GM19463 (cell line): ENCODE results near the gene FBXW8.

Experiments
- ATAC-seq: cut with Tn5 transposase; IDR thresholded peaks from one replicate; pipeline ENCODE4 v1.9.1; 2021; ENCODE audit warnings: mild to moderate bottlenecking, moderate library complexity; ENCODE audit not compliant: unreplicated experiment

Gene FBXW8

DNA sequence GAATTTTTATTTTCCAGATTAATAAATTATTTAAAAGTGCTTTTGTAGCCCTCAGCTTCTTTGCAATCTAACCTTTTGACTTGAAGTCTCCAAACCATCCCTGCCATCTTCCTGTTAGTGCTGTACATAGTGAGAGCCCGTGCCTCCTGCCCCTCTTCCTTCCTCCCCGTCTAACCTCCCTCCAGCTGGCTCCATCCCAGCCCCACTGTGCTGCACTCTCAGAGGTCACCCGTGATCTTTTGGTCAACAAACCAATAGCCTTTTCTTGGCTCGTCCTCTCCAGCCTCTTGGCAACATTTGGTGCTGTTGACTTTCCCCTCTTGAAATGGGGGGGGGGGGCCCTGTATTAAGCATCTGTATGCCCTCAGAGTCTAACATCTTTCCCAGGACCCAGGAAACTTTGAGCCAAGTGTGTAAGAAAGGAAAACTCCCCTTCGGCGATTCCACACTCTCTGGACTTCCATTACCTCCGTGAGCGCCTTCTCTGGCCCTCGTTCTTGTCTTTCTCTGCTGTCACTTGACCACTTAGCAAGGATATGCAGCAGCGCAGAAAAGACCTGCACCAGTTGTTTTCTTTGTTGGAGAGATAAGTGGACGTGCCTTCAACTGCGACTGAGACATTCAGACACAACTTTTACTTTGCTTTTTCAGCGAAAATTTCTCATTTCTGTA, 44.1 kb downstream of the FBXW8 start:
- no peak for ATAC-seq

DNA sequence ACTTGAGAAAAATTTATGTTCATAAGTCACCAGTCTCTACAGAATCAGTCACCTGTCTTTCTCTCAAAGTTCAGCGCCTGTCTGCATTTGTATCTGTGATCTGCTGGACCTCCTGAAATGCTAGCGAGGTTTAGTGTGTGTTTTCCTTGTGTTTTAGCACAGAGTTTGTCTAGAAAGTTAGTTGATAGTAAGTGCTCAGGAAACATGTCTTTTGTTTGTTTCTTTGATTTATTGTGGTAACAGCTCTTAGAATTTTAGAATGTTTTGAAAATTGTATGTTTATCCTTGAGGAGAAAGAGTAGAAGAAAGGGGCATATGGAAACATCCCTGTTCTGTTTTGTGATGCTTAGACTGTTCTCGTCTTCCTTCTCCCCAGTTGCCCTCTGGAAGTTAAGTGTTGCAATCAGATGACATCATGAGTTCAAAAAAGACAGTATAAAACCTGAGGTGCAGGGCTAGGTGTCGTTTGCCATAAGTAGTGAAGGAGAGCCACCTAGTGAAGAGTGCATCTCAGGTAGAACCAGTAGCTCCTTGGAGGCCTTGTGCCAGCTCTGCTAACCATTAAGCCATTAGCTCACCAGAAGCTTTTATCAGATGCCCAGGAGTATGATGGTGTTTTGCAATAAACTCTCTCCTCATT, 44.8 kb downstream of the FBXW8 start:
- ATAC-seq, result no peak

DNA sequence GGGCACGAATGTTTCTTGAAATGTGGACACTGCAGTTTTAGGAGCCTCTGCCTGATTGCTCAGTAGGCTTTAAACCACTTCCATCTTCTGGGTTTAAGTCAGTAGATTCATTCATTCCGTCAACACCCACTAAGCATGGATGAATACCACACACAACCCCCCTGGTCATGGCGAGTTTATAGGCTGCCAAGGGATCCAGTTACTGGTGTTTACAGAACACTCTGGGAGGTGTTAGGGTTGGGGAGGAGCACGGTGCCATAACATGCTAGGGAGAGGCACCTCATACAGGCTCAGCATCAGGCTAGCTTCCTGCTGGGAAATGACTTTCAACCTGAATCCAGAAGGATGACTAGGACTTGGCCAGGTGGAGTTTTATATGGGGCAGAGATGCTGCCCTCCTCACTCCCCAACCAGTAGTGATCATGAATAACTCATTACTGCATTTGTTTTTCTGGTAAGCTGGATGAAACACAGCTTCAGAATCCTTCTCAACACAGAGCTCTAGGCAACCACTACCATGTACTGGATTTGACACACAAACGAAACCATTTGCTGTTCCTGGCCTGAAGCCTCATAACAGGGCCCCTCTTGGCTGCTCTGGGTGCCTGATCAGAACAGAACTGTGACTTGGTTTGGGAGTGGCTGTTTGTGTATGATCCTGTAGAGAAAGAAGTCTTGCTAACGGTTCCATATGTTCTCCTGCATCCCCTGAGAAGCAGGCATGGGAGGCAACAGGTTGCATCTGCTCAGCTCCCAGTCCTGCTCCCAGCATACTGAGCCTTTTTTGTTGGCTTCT, 47.9 kb downstream of the FBXW8 start:
- no peak for ATAC-seq

DNA sequence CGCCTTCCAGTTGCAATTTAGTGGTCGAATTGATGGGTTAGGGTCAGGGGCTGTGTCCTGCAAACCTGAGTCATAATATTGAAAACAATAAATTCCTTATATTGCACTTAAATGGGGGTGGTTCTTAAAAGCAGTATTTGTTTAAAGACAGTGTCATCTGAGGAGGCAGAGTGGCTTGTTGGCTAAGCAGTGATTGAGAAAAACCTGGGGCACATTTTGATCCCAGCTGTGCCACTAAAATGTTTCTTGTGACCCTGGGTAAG, 48.4 kb downstream of the FBXW8 start:
- ATAC-seq, result no peak

DNA sequence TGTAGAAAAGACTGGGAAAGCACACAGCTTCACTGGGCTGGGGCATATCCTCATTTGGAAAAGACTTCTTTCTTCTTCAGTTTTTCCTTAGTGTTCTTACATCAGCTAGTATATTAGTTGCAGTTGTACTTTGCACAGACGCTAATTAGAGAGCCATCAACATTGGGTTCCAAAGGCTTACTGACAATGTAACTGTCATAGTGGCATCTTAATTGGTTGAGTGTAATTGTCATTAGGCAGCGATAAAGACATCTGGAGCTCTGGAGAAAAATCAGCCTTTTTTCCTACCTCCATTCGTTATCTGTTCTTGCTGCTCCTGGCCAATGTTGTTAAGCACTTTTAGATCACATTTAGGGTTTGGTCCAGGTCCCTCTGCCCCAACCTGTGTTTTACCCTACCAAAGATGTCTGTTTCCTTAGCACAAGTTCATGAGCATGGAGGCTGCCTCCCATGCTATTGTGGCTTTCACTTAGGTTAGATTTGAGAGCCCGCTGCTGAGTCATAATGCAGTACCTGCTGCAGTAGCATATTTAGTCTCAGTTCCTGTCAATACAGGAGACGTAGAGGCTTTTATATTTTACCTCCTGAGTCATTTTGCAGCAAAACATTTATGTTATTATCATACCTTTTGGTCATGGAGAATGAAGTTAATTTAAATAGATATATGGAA, 49.2 kb downstream of the FBXW8 start:
- ATAC-seq, result peak; percentile 99

DNA sequence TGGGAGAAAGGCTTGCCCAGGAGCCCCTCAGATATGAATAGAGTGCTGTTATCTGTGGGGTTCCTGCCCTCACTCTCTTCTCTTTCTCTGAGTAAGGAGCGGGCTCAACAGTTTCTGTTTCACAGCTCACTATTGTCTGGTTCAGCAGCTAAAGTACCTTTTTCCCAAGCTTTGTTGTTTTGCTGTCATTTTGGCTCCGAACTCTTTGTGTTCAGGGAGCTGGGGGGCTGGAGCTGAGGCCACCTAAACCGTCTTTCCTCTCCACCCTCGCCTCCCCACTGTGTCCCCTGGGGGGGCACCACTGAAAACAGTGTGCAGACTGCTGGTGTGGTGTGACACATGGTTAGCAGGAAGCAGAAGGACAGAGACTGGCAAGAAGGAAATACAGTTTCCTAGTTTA, 51.4 kb downstream of the FBXW8 start:
- ATAC-seq, result no peak

DNA sequence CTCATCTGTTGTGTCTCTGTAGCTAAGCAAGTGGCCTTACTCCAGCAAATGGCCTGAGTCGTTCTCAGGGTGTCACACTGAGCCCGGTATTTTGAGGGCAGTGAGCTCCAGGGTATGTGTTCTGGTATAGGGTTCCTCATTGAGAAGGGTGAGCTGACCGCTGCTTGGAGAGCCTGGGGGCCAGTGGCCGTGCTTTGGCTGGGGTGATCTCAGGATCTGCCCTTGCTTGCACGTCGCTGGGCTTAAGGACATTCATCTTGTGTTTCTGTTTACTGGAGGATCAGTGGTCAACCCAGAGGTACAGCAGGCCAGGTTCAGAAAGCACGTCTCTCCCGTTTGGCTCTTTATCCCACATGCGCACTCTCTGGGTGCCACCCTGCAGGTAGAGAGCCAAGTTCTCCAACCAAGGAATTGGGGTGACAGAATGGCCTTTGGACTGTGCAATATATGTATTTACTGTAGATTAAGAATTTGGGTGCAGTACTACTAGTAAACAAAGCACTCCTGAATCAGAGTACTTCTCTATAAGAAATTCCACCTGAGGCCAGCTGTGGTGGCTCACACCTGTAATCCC, 52.1 kb downstream of the FBXW8 start:
- no peak for ATAC-seq

DNA sequence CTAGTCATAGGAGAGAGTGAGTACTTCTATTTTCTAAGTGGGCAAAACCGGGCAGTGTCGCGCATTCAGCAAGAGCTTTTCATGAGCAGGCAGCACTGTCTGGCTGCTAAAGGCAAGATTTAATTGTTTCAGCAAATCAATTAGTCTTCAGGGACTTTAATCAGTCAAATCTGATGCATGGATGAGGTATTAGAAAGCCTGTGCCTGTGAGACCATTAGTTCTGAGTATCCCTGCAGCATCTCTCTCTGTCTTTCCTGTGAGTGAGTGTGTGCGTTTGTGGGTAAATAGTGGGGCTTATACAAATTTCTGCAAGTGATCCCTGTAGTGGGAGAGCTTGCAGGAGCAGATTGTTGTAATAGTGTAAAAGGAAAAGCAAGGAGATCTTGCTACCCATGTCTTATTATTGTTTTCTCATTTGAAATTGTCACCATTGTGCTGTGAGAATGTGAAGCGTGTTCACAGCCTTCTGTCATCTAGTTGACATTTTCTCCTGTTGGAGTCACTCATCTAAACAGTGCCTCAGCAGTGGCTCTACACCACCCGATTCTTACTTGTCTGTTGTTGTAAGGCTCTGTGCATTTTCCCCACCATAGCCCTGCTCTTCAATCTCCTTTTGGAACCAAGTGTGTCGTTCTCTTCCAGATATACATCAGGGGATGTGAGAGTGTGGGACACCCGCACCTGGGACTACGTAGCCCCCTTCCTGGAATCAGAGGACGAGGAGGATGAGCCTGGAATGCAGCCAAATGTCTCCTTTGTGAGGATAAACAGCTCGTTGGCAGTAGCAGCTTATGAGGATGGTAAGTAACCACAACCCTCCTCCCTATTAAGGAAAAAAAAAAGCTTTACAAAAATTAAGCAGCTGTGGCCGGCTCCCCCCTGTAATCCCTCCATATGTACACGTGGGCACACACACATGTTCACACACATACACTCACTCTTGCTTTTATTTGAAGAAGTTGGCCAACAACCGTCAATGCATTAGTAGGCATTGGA, 53.6 kb downstream of the FBXW8 start:
- no peak for ATAC-seq

DNA sequence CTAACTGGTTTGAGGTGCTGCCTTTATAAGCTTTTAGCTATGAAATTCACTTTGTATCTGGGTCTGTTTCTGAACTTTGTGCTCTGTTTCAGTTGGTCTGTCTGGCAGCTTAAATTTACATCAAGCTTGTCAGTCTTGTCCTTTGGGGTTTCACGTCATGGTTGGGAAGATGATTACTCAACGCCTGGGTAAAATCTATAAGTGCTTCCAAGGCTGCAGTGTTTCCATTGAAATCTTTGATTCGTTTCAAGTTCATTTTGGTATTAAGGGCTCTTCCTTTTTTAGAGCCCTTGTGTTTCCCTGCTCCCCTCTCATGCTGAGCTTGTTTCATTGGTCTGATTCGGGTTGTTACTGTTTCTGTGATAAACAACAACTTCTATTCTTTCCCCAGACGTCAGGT, 58.2 kb downstream of the FBXW8 start:
- no peak for ATAC-seq

DNA sequence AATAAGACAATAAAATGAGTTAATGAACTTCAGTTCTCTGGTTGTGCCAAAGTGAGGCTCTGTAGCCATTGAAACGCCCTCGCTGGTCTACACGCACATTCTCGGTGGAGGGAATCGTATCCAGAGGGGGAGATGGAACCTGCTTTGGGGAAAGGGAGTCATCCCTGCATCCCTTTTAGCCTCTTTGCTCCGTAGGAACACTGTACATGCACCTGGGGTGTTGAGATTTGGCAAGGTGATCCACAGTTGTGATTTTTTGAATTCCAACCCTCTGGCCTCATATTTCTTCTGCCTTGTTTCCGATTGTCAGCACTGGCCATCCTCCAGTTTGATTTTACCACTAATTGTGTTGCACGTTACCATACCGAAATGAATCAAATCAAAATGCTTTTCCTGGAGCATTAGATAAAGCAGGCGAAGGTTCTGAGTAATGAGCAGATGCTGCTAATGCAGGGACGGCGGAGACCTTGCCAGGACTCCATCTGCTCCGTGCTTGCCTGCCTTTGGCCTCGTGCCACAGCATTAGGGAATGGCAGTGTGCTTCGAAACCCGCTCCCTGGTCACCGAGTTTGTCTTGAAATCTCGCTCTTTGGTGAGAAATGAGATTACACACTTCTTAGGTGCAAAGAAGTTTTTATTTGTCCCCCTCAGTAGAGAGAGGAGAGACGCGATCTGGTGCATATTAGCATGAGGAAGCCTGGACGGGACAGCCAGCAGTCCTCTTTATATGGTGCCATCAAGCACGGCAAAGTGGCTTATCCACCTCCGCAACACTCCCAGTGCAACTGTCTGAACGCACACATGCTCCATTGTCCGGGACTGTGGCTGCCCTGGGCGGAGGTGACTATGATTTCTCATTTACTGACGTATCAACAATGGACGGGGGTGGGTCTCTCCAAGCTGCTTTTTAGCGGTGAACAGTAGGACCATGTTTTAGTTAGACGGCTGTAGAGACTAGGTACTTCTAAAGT, 59.1 kb downstream of the FBXW8 start:
- no peak for ATAC-seq

DNA sequence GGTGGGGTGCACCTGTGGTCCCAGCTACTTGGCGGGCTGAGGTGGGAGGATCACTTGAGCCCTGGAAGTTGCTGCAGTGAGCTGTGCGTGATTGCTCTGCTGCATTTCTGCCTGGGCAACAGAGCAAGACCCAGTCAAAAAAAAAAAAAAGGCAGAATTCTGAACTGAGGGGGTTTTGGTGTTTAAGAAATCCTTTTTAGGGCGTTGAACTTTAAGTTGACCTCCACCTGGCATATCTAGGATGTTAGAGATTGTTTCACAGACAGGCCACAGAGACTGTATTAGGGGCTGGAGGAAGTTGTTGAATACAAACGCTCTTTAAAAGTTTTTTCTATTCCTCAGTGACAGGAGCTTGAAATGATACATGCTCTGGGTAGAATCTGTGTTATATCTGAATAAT, 60.5 kb downstream of the FBXW8 start:
- ATAC-seq, result no peak

DNA sequence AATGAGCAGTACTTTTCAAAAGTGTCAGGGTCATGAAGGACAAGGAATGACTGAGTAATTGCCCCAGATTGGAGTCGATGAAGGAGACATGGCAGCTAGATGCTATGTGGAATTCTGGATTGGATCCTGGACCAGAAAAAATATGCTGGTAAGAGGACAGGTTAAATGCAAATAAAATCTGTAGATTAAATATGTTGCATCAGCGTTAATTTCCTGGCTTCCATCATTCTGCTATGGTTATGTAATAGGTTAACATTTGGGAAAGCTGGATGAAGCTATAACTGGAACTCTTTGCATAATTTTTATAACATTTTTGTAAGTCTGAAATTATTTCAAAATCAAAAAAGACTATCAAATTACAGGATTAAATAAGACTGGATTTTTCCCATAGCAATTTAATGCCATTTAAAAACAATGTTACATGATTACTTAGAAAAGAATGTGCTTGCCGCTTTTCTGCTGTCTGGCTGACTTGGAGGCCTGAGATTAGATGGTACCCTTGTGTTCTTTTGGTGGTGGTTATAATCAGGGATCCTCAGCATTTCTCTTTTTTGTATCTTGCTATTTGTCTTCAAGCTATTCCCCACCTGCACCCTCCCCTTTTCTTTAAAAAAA, 65.1 kb downstream of the FBXW8 start:
- no peak for ATAC-seq

DNA sequence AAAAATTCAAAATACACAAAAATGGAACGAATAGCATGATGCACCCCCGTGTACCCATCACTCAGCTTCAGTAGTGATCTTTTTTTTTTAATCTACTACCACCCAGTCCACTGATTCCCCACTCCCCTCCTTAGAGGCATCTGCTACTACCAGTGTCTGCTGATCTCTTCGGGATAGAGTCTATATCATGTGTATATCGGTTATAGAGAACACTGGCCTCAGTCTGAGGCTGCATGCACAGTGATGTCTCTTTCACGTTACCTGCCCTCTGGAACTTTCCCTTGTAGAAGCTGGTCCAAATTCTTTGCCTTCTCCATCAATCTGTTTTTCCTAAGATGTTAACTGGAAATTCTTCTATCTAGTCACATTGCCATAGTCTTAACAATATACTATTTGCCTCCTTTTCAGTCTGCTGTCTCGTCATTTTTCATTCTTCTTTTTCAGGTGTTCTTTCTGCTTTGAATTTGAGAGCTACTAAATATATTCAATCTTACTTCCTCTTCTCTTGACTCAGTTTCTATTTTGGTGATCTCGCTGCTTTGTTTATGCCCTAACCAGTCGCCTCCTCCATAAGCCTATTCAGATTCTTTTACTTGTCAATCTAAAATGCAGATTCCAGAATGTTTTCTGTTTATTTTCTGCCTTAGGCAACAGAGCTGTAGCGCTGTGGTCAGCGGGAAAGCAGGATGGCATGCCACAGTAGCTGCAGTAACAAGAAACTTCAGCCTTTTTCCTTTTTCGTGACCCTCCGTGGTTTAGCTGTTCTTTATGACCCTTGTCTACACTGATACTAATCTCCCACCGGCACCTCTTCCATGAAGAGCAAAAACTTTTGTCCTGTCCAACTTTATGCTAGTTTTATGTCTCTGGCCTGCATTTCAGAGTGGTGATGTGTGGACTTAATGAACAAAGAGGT, 67.0 kb downstream of the FBXW8 start:
- no peak for ATAC-seq

DNA sequence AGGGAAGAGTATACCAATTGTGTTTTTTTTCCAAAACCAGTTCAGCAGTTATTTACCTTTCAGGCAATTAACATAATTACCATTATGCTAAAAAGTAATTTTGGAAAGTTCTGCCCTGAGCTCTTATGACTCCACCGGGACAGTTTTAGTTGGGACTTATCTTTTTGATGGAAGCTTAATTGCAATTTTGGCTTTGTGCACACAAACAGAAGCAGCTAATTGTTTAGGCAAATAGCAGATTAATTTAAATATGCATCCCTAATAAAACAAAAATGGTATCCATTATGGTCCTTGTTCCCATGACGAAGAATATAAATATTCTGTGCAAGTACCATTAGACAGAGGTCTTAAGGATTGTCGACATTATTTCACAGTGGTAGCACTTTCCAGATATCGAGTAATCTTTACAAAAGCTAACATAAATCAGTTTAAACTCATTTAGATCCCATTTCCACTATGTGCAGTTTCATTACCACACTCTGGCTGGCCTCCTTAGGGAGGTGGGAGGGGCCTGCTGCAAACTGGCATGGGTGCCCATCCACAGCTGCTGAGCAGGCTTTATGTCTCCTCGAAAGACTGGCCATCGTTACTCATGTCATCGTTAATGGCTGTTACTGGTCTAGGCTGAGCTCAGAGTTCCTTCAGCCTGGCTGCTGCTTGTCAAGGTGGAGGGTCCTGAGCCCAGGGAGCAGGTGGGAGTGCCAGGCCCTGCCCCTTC, 68.2 kb downstream of the FBXW8 start:
- ATAC-seq, result no peak

DNA sequence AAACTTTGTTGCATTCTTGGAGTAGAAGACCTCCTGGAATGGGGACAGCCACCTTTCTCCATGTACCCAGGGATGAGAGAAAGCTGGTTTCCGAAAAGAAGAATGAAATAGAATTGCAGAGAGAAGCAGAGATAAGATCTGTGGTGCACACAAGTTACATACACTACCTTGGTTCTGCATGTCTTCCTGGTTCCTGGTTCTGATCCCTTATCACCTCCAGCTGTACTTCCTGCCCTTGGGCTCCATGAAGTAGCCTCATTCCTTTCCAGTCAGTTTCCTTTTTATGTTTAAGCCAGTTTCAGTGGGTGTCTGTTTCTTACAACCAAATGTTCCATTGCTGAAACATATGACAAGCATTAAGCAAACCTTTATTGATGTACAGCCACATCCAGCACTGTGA, 69.3 kb downstream of the FBXW8 start:
- no peak for ATAC-seq

DNA sequence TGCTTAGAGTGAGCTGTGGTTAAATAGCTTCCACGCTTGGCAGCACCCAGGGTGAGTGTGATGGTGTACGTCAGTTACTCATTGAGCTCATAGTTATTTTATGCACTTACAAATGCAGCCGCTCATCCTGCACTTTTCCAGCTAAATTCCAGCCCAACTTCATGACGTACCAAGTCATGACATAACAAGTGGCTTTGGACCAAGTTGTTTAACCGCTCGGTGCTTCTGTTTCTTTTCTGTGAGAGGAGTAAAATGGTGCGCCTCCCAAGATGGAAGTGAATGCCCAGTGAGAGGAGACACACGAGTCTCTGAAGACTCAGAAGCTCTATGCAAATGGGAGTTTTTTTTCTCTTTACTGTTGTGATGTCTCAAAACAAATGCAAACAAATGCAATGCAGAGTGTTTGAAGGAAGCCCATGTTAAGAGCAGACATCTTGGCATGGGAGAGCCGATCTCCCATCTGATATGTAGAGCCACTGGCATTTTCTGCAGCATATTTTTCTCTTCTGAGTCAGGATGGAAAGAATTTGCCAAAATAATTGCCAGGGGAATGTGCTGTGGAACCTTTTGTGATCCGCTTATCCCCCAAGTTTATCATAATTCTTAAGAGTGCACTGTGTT, 72.2 kb downstream of the FBXW8 start:
- ATAC-seq, result no peak

DNA sequence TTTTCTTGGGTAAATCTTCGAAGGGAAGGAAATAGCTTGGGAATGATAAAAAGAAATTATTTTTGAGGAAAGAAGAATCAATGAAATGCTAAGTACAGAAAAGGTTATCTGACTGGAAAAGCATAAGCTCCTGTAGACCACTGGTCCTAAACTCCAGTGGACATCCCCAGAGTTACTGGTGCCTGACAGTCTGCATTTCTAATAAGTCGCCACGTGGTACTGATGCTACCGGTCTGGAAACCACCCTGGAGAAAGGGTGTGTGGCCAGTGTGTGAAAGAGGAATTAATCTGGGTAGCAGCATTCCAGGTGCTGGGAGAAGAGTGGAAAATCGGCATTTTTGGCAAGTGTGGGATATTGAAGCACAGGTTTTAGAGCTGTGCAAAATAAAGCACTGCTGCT, 73.3 kb downstream of the FBXW8 start:
- peak; percentile 74 for ATAC-seq
